Measurements from ENCODE around the gene STPG4.

Gene STPG4

GRCh38 chr2:47091118-47091517 lies 64.0 kb downstream of the STPG4 start:
- DNase-seq (ENCODE audit: extremely low read depth in 1 of 2, low read depth in 1 of 2): no peak

DNA sequence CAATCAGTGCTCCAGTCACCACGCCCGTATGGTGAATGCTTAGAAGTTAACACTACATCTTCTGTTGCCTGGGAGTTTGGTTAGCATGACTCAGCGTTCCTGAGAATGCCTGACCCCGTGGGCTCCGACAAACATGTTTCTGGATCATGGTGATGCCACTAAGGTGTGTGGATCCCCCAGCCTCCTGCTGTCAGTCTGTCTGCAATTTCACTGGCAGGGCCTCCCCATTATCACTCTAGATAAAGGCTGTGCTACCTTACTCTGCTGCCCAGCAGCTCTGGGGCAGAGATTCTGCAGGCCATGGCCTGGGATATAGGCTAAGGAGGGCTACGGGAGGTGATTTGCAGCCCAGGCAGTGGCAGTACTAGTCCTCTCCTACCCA lies 66.0 kb downstream of the STPG4 start:
- no peak for DNase-seq (ENCODE audit: extremely low read depth in 1 of 2, low read depth in 1 of 2)

GRCh38 chr2:47088371-47089082 lies 66.6 kb downstream of the STPG4 start:
- DNase-seq (ENCODE audit: extremely low read depth in 1 of 2, low read depth in 1 of 2): no peak

GRCh38 chr2:47087051-47087450 lies 68.1 kb downstream of the STPG4 start:
- no peak for DNase-seq (ENCODE audit: extremely low read depth in 1 of 2, low read depth in 1 of 2)

- no peak for DNase-seq (ENCODE audit: extremely low read depth in 1 of 2, low read depth in 1 of 2)
Observed at GRCh38 chr2:47086571-47086970, 68.5 kb downstream of the STPG4 start.

GRCh38 chr2:47086054-47086471 lies 69.0 kb downstream of the STPG4 start:
- no peak for DNase-seq (ENCODE audit: extremely low read depth in 1 of 2, low read depth in 1 of 2)

DNA sequence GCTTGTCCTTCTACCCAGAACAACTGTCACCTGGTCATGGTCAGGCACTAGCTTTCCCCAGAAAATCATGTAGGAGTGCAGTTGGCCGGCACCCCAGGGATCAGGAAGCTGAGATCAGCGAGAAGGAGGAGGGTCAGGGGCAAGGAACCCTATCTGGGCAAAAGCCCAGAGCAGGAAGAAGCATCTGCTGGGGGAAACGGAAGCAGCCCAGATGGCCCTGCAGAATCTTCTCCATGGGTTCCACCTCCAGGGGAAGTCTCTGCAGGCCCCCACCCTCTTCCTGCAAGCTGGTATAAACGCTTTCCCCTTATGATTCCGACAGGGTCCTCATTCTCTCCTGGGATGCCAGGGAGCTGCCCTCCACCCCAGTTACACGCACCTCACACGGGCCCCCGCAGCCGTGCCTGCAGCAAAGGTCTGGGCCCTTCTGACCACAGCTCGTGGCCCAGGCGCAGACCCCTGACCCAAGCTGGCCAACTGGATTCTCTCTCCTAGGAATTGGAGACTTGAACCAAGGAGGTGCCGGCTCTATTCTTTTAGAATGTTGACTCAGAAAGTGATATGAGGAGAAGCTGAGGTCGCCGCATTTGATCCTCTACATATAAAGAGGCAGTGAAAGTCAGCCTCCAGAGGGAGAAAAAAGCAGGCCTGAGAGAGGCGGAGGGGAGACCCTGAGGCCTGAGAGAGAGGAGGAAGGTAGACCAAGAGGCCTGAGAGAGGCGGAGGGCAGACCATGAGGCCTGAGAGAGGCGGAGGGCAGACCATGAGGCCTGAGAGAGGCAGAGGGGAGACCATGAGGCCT lies 71.0 kb downstream of the STPG4 start:
- no peak for DNase-seq (ENCODE audit: extremely low read depth in 1 of 2, low read depth in 1 of 2)

- no peak for DNase-seq (ENCODE audit: extremely low read depth in 1 of 2, low read depth in 1 of 2)
Observed at GRCh38 chr2:47083485-47083884, 71.6 kb downstream of the STPG4 start.

DNA sequence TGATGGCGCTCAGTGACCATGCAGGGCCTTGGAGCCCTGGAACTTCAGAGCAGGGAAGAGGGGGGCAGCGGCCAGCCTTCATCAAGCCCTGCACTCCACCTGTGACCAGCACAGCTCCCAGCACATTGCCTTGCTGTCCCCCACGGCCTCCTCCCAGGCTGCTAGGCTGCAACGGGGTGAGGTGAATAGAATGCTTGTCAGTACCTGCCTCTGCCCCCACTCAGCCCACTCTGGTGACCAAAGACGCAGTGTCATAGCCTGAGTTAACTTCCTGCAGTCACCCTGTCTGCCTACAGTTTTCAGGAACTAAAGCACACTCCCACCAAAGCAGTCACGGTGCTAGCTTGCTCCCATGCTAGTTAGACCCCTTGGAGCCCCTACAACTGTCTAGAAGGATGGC lies 72.1 kb downstream of the STPG4 start:
- DNase-seq (ENCODE audit: extremely low read depth in 1 of 2, low read depth in 1 of 2): no peak

DNA sequence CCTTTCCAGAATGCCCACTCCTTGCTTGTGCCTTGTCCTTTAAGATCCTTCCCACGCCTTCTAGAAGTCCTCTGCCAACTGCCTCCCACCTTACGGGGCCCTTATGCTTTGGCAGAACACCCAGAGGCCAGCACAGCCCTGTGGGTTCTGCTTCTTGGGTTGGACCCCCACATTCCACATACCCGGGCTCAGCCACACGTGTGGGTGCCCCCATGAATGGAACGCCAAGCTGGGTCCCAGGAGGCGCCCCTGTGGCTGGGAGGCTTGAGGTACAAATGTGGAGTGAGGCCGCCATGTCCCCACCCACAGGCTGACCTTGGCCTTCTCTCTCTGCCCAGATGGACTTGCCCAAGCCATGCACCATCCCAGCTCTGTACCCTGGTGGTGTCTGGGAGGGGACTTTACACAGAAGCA lies 74.2 kb downstream of the STPG4 start:
- no peak for DNase-seq (ENCODE audit: extremely low read depth in 1 of 2, low read depth in 1 of 2)

GRCh38 chr2:47079515-47080412 lies 75.3 kb downstream of the STPG4 start:
- no peak for DNase-seq (ENCODE audit: extremely low read depth in 1 of 2, low read depth in 1 of 2)

GRCh38 chr2:47078541-47079482 lies 76.3 kb downstream of the STPG4 start:
- DNase-seq (ENCODE audit: extremely low read depth in 1 of 2, low read depth in 1 of 2): no peak

- DNase-seq (ENCODE audit: extremely low read depth in 1 of 2, low read depth in 1 of 2): no peak
Observed at GRCh38 chr2:47077442-47078117, 77.5 kb downstream of the STPG4 start.

DNA sequence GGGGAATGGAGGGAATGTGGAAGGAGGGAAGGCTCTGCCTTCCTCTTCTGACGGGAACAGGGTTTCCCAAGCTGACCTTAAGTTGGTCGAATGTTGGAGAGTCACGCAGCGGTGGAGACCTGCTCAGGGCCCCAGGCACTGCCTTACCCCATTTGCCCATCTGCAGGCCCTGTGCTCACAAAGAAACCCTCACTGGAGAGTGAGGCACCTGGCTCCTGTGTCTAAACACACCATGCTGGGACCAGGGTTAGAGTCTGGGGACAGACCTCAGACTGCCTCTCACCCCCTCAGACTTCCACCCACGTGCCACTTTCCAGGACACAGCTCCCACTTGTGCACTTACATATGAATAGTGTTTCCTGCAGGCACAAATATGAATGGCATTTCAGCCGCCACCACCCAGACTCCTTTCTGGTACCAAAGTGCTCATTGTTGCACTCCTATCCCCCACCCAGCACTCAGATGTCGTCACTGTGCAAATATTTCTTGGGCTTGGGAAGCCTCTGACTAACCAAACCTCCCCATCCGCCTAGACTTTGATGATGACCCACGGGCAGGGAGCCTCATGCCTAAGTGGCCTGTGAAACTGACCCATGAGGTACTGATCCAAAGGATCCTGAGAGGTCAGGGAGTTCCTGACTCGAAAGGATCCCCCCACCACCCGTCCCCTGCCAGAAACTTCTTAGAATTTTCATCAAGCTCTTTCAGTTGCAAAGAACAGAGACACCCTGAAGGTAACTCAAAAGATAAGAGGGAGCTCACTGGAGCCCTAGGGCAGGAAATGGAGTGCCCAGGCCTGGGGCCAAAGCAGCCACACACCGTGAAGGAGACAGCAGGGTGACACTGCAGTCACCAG lies 78.3 kb downstream of the STPG4 start:
- no peak for DNase-seq (ENCODE audit: extremely low read depth in 1 of 2, low read depth in 1 of 2)

- DNase-seq (ENCODE audit: extremely low read depth in 1 of 2, low read depth in 1 of 2): no peak
Observed at GRCh38 chr2:47076126-47076506, 79.0 kb downstream of the STPG4 start.

GRCh38 chr2:47075361-47076125 lies 79.6 kb downstream of the STPG4 start:
- DNase-seq (ENCODE audit: extremely low read depth in 1 of 2, low read depth in 1 of 2): no peak

- no peak for DNase-seq (ENCODE audit: extremely low read depth in 1 of 2, low read depth in 1 of 2)
Observed at GRCh38 chr2:47074691-47075090, 80.4 kb downstream of the STPG4 start.

- DNase-seq (ENCODE audit: extremely low read depth in 1 of 2, low read depth in 1 of 2): no peak
Observed at GRCh38 chr2:47073641-47074040, 81.5 kb downstream of the STPG4 start.

Measured in activated CD8-positive, alpha-beta memory T cell treated with anti-CD3 and anti-CD28 coated beads for 1 hour (primary cell).